Transverse colon (tissue), 4 donors: ENCODE data around the gene ZMYM4. TPM values are rescaled to one million over a fixed set of nuclear protein-coding genes. Genes with fewer than 3 reads are reported as not detected.
"Not testable (repeated sequence)": the region's sequence is repeated elsewhere in the genome, so short reads cannot be mapped to it uniquely, and the experiment has no call there.

Experiments
- DNase-seq: peaks from one replicate; pipeline ENCODE4 v3.0.0-alpha.2; 2019
- H3K27ac ChIP-seq, 4 donors: fragments of 200-600 bp; sonication (generic); 2 replicates each; pipeline ENCODE4 v1.5.1; 2016 to 2018; ENCODE audit warnings: inconsistent platforms in 4 of 4
- H3K27me3 ChIP-seq: fragments of 200-600 bp; sonication (generic); 2 replicates; pipeline ENCODE4 v1.5.1; 2017; ENCODE audit warnings: inconsistent platforms
- H3K36me3 ChIP-seq, 4 donors: fragments of 200-600 bp; sonication (generic); 2 replicates each; pipeline ENCODE4 v1.5.1; 2017 to 2019; ENCODE audit warnings: inconsistent platforms in 4 of 4
- H3K4me1 ChIP-seq, 4 donors: fragments of 200-600 bp; sonication (generic); 2 replicates each; pipeline ENCODE4 v1.5.1; 2017 to 2020; ENCODE audit warnings: inconsistent platforms in 4 of 4
- H3K4me3 ChIP-seq, 4 donors: fragments of 200-600 bp; sonication (generic); 1 replicate in 1 of 4; 2 replicates in 3 of 4; pipeline versions ENCODE4 v1.5.1 to v1.6.1; 2017 to 2019; ENCODE audit warnings: inconsistent platforms in 4 of 4
- H3K9me3 ChIP-seq, 2 donors: fragments of 200-600 bp; sonication (generic); 2 replicates each; pipeline ENCODE4 v1.5.1; 2017 to 2019; ENCODE audit warnings: inconsistent platforms in 2 of 2
- CTCF ChIP-seq, 5 experiments: fragments of 200-600 bp in 3 of 5; fragments of 450-650 bp in 2 of 5; sonication (generic) in 3 of 5; IDR thresholded peaks; 1 replicate in 2 of 5; 2 replicates in 3 of 5; pipeline ENCODE4 v1.5.1; 2016 to 2017; ENCODE audit warnings: antibody characterized with exemption in 5 of 5, inconsistent platforms in 3 of 5, mild to moderate bottlenecking in 2 of 5, moderate library complexity in 1 of 5
- EP300 ChIP-seq: sonication (generic); formaldehyde crosslinking; IDR thresholded peaks from one replicate; pipeline ENCODE4 v1.6.1; 2017; ENCODE audit warnings: antibody characterized with exemption, low read depth
- POLR2A ChIP-seq: fragments of 450-650 bp; IDR thresholded peaks from one replicate; pipeline ENCODE4 v1.6.1; 2016; ENCODE audit warnings: antibody characterized with exemption, mild to moderate bottlenecking, moderate library complexity
- POLR2AphosphoS5 ChIP-seq, 3 donors: sonication (generic); formaldehyde crosslinking; IDR thresholded peaks; one replicate each; pipeline ENCODE4 v1.6.1; 2016; ENCODE audit warnings: antibody characterized with exemption in 3 of 3
- WGBS, 2 donors: methylation state at CpG; one replicate each; pipeline ENCODE4 v1.1.5; 2018; ENCODE audit warnings: low coverage in 1 of 2; 5-methylcytosine and 5-hydroxymethylcytosine counted together
- in situ Hi-C, 4 donors: fragments of 200-750 bp; cut with MboI; loops; one replicate each; pipeline versions ENCODE4 v1.15.0 to v1.15.1; 2017; ENCODE audit warnings: low sequenced_read_pairs in 3 of 4, low pct_ligation_motif_present in 1 of 4, low pct_unique_long_range_greater_than_20kb in 1 of 4
- intact Hi-C: fragments of 100-400 bp; cut with DNase I; formaldehyde crosslinking; loops from one replicate; pipeline ENCODE4 v1.15.1; 2023; ENCODE audit warnings: low total_unique reads
- total RNA-seq, 4 donors: library from RNA; depleted of rRNA; stranded (reverse); fragments of >200 nt; gene quantifications; one replicate each; pipeline ENCODE4 v1.1.0, GENCODE V29; 2016

Gene ZMYM4
- total RNA-seq, 4 donors from 2014 or later: 7.9 to 27.9 (median 25.5) TPM

- Histone ChIP-seq H3K27me3 (no peaks in the 10 kb centered on the region), H3K9me3 (no peaks in the 10 kb centered on the region), H3K36me3 (no peaks in the 10 kb centered on the region), H3K27ac (no peak overlapping the region), H3K4me3 (no peak overlapping the region), H3K4me1 (no peaks in the 10 kb centered on the region)
- no peak for TF ChIP-seq POLR2AphosphoS5 (IDR thresholded peaks at IDR 0.05)
- TF ChIP-seq CTCF (IDR thresholded peaks at IDR 0.05): no peak
- DNase-seq: no peak
- 83% methylated on average over 2 of the region's 2 CpGs; no CpG with 5 or more reads in 1 of the 2 donors for WGBS, 2 donors
- intact Hi-C loops (no loop called here), in situ Hi-C loops (no loop called here)
These were observed 42.0 kb upstream of the ZMYM4 start for GRCh38 chr1:35226546-35226945.

GRCh38 chr1:35229587-35230360 is 38.7 kb upstream of the ZMYM4 start:
- Histone ChIP-seq H3K27me3 (no peaks in the 10 kb centered on the region), H3K4me1 (no peaks in the 10 kb centered on the region), H3K9me3 (no peaks in the 10 kb centered on the region), H3K36me3 (no peaks in the 10 kb centered on the region), H3K27ac (no peak overlapping the region), H3K4me3 (no peak overlapping the region)
- no peak for TF ChIP-seq CTCF (IDR thresholded peaks at IDR 0.05)
- no peak for TF ChIP-seq POLR2A
- in situ Hi-C loops (no loop called here), intact Hi-C loops (no loop called here)
- DNase-seq: no peak
- 67% methylated on average over 1 of the region's 1 CpG; no CpG with 5 or more reads in 1 of the 2 donors for WGBS, 2 donors

- no peak for DNase-seq
- in situ Hi-C loops (no loop called here), intact Hi-C loops (no loop called here)
- 65 to 75% methylated on average over 1 of the region's 1 CpG for WGBS, 2 donors
- Histone ChIP-seq H3K27me3 (no peaks in the 10 kb centered on the region), H3K27ac (no peak overlapping the region), H3K9me3 (no peaks in the 10 kb centered on the region), H3K36me3 (no peaks in the 10 kb centered on the region), H3K4me1 (no peaks in the 10 kb centered on the region), H3K4me3 (no peak overlapping the region)
- TF ChIP-seq EP300 (no peak), CTCF (IDR thresholded peaks at IDR 0.05) (no peak), POLR2A (no peak), POLR2AphosphoS5 (IDR thresholded peaks at IDR 0.05) (no peak)
These were observed 37.2 kb upstream of the ZMYM4 start for GRCh38 chr1:35231287-35231686.

- DNase-seq, H3K27me3 ChIP-seq, H3K4me1 ChIP-seq, in situ Hi-C loops, H3K27ac ChIP-seq, H3K9me3 ChIP-seq, H3K36me3 ChIP-seq, H3K4me3 ChIP-seq, intact Hi-C loops: not testable (repeated sequence)
- WGBS, 2 donors: 90 to 100% methylated on average over 2 of the region's 2 CpGs
These were observed 31.7 kb upstream of the ZMYM4 start for GRCh38 chr1:35236772-35237171.

GRCh38 chr1:35243691-35244090 is 24.8 kb upstream of the ZMYM4 start:
- 25 to 50% methylated on average over 1 of the region's 1 CpG for WGBS, 2 donors
- H3K4me1 ChIP-seq: no peaks in the 10 kb centered on the region
- in situ Hi-C loops (no loop called here), intact Hi-C loops (no loop called here)
- peak; percentile 18 for DNase-seq
- no peaks in the 10 kb centered on the region for H3K36me3 ChIP-seq
- TF ChIP-seq POLR2A (no peak), CTCF (IDR thresholded peaks at IDR 0.05) (no peak), EP300 (no peak), POLR2AphosphoS5 (IDR thresholded peaks at IDR 0.05) (no peak)
- no peaks in the 10 kb centered on the region for H3K9me3 ChIP-seq
- H3K27ac ChIP-seq: no peak overlapping the region
- no peaks in the 10 kb centered on the region for H3K27me3 ChIP-seq
- H3K4me3 ChIP-seq: no peak overlapping the region
